A549 (cell line): ENCODE measurements around the gene GRAP2. TPM values are rescaled to one million over a fixed set of nuclear protein-coding genes. Genes with fewer than 3 reads are reported as not detected.
"Not testable (repeated sequence)": the region's sequence is repeated elsewhere in the genome, so short reads cannot be mapped to it uniquely, and the experiment has no call there.

Source experiments
- ATAC-seq, 2 experiments: fragments of 200-7000 bp in 1 of 2; fragments of >200 bp in 1 of 2; cut with Nextera tagmentation in 1 of 2; cut with Tn5 transposase in 1 of 2; 3 replicates each; pipeline versions ENCODE4 v1.8.0 to v1.9.1; 2018 to 2020; ENCODE audit warnings: mild to moderate bottlenecking in 1 of 2, moderate library complexity in 1 of 2
- CTCF ChIA-PET: fragments of 300-600 bp; sonication (Branson Sonifier 250); formaldehyde crosslinking; extraction: SDS; loops from one replicate; lab custom pipeline; 2021; ENCODE audit warnings: antibody characterized with exemption, inconsistent platforms; lab: Yijun Ruan, JAX
- POLR2A ChIA-PET: fragments of 350-600 bp; formaldehyde crosslinking; extraction: SDS; loops from one replicate; lab custom pipeline; 2021; ENCODE audit warnings: antibody characterized with exemption, inconsistent platforms; lab: Yijun Ruan, JAX
- DNase-seq, 2 experiments: peaks; one replicate each; pipeline versions ENCODE4 v3.0.0 to v3.0.0-alpha.2; 2011 to 2016; ENCODE audit warnings: low read depth in 1 of 2, low spot score in 1 of 2
- FAIRE-seq: peaks from 2 replicates; lab custom pipeline; 2011; peaks lifted over from hg19 to GRCh38; lab: Jason Lieb, UNC
- H3K27ac ChIP-seq, 2 experiments: fragments of >200 bp; sonication (Bioruptor Twin); formaldehyde crosslinking; 3 replicates each; pipeline ENCODE4 v1.5.1; 2016 to 2017
- H3K4me1 ChIP-seq: fragments of >200 bp; sonication (Bioruptor Twin); formaldehyde crosslinking; 3 replicates; pipeline ENCODE4 v1.6.1; 2016
- H3K4me2 ChIP-seq: fragments of >200 bp; sonication (Bioruptor Twin); formaldehyde crosslinking; 3 replicates; pipeline ENCODE4 v1.6.1; 2016
- H3K4me3 ChIP-seq: fragments of >200 bp; sonication (Bioruptor Twin); formaldehyde crosslinking; 3 replicates; pipeline ENCODE4 v1.5.1; 2016
- H3K9me3 ChIP-seq: fragments of >200 bp; sonication (Bioruptor Twin); formaldehyde crosslinking; 3 replicates; pipeline ENCODE4 v1.6.1; 2016
- BHLHE40 ChIP-seq: IDR thresholded peaks from 2 replicates; pipeline ENCODE4 v1.6.1; 2012; ENCODE audit warnings: low read depth, low read length, inconsistent platforms
- CBX2 ChIP-seq: fragments of 200-600 bp; sonication (generic); IDR thresholded peaks from 2 replicates; pipeline ENCODE4 v1.6.1; 2016; ENCODE audit warnings: low read depth, mild to moderate bottlenecking, borderline replicate concordance
- CBX8 ChIP-seq: fragments of 200-600 bp; sonication (generic); IDR thresholded peaks from 2 replicates; pipeline ENCODE4 v1.6.1; 2016
- CHD4 ChIP-seq: fragments of 200-600 bp; sonication (generic); IDR thresholded peaks from 2 replicates; pipeline ENCODE4 v1.6.1; 2016; ENCODE audit warnings: antibody characterized with exemption, mild to moderate bottlenecking, borderline replicate concordance
- EHF ChIP-seq: fragments of 250-450 bp; sonication (Bioruptor Pico); IDR thresholded peaks from 2 replicates; pipeline ENCODE4 v1.5.0; 2020; ENCODE audit warnings: mild to moderate bottlenecking
- EHMT2 ChIP-seq: fragments of 200-600 bp; sonication (generic); IDR thresholded peaks from 2 replicates; pipeline ENCODE4 v1.6.1; 2016; ENCODE audit warnings: antibody characterized with exemption, low read depth, mild to moderate bottlenecking, moderate library complexity
- ELK1 ChIP-seq: fragments of 150-350 bp; IDR thresholded peaks from 2 replicates; pipeline ENCODE4 v1.6.1; 2014; ENCODE audit warnings: low read depth, mild to moderate bottlenecking, low read length
- EP300 ChIP-seq, 2 experiments: fragments of >200 bp; sonication (Bioruptor Twin); formaldehyde crosslinking; IDR thresholded peaks; 2 replicates in 1 of 2; 3 replicates in 1 of 2; pipeline ENCODE4 v1.6.1; 2016 to 2017
- GATA3 ChIP-seq: IDR thresholded peaks from 2 replicates; pipeline ENCODE4 v1.6.1; 2012; ENCODE audit warnings: borderline replicate concordance
- HOXB13 ChIP-seq: fragments of 250-450 bp; sonication (Bioruptor Pico); IDR thresholded peaks from 2 replicates; pipeline ENCODE4 v1.5.0; 2020; ENCODE audit warnings: low read depth, mild to moderate bottlenecking, moderate library complexity
- JUN ChIP-seq, 2 experiments: fragments of >200 bp; sonication (Bioruptor Twin); formaldehyde crosslinking; IDR thresholded peaks; 2 replicates in 1 of 2; 3 replicates in 1 of 2; pipeline ENCODE4 v1.6.1; 2016 to 2017
- JUNB ChIP-seq: fragments of >200 bp; sonication (Bioruptor Twin); formaldehyde crosslinking; IDR thresholded peaks from 2 replicates; pipeline ENCODE4 v1.6.1; 2016
- KDM1A ChIP-seq: fragments of 200-600 bp; sonication (generic); IDR thresholded peaks from 2 replicates; pipeline ENCODE4 v1.6.1; 2016; ENCODE audit warnings: low read depth, mild to moderate bottlenecking
- MAZ ChIP-seq: fragments of 150-350 bp; IDR thresholded peaks from 2 replicates; pipeline ENCODE4 v1.6.1; 2014; ENCODE audit warnings: antibody characterized with exemption, low read depth, low read length, borderline replicate concordance
- NPAS2 ChIP-seq: fragments of 250-450 bp; sonication (Bioruptor Pico); IDR thresholded peaks from 2 replicates; pipeline ENCODE4 v1.8.0; 2022; ENCODE audit warnings: mild to moderate bottlenecking, moderate library complexity, borderline replicate concordance
- NR3C1 ChIP-seq: fragments of >200 bp; sonication (Bioruptor Twin); formaldehyde crosslinking; IDR thresholded peaks from 3 replicates; pipeline ENCODE4 v1.6.1; 2017
- RAD21 ChIP-seq, 2 experiments: fragments of >200 bp in 1 of 2; sonication (Bioruptor Twin) in 1 of 2; formaldehyde crosslinking in 1 of 2; IDR thresholded peaks in 1 of 2; conservative IDR thresholded peaks in 1 of 2; 2 replicates in 1 of 2; 3 replicates in 1 of 2; pipeline ENCODE4 v1.6.1; 2012 to 2018; ENCODE audit warnings: inconsistent platforms in 1 of 2
- RARB ChIP-seq: fragments of 250-450 bp; sonication (Bioruptor Pico); IDR thresholded peaks from 2 replicates; pipeline ENCODE4 v1.8.0; 2021; ENCODE audit warnings: mild to moderate bottlenecking, moderate library complexity
- RCOR1 ChIP-seq: fragments of 150-350 bp; IDR thresholded peaks from 2 replicates; pipeline ENCODE4 v1.6.1; 2014; ENCODE audit warnings: antibody characterized with exemption, low read length, low read depth
- RNF2 ChIP-seq: fragments of 200-600 bp; sonication (generic); IDR thresholded peaks from 2 replicates; pipeline ENCODE4 v1.6.1; 2016; ENCODE audit warnings: low read depth, mild to moderate bottlenecking, antibody characterized with exemption, moderate library complexity, borderline replicate concordance
- SMC3 ChIP-seq: fragments of >200 bp; sonication (Bioruptor Twin); formaldehyde crosslinking; IDR thresholded peaks from 3 replicates; pipeline ENCODE4 v1.6.1; 2018; ENCODE audit warnings: inconsistent platforms
- TP53 ChIP-seq: fragments of 250-450 bp; sonication (Bioruptor Pico); IDR thresholded peaks from 2 replicates; pipeline ENCODE4 v1.5.0; 2021; ENCODE audit warnings: mild to moderate bottlenecking, moderate library complexity
- ZNF302 ChIP-seq: fragments of 250-450 bp; sonication (Bioruptor Pico); IDR thresholded peaks from 2 replicates; pipeline ENCODE4 v1.9.0; 2021; ENCODE audit warnings: inconsistent platforms, mild to moderate bottlenecking, moderate library complexity
- WGBS: methylation state at CpG from one replicate; pipeline ENCODE4 v1.1.6; 2017; ENCODE audit errors: missing lambda C conversion rate; 5-methylcytosine and 5-hydroxymethylcytosine counted together
- polyA plus RNA-seq, 4 experiments: library from polyadenylated mRNA; depleted of rRNA in 3 of 4; stranded (reverse); fragments of >200 nt; fragmentation: RNase III in 1 of 4; extraction: RNeasy Plus Mini Kit Qiagen cat#74134 plus additional on column Dnase treatment in 1 of 4; gene quantifications; 2 replicates in 3 of 4; 3 replicates in 1 of 4; pipeline ENCODE4 v1.2.3, GENCODE V29; 2011 to 2017
- TF ChIP-seq, protein P1 (sequence below): IDR thresholded peaks from 2 replicates; pipeline ENCODE4 v1.6.1; 2012

Gene GRAP2
- polyA plus RNA-seq, 2 of the 4 experiments (the other 2 are of a cell fraction) = not detected

DNA sequence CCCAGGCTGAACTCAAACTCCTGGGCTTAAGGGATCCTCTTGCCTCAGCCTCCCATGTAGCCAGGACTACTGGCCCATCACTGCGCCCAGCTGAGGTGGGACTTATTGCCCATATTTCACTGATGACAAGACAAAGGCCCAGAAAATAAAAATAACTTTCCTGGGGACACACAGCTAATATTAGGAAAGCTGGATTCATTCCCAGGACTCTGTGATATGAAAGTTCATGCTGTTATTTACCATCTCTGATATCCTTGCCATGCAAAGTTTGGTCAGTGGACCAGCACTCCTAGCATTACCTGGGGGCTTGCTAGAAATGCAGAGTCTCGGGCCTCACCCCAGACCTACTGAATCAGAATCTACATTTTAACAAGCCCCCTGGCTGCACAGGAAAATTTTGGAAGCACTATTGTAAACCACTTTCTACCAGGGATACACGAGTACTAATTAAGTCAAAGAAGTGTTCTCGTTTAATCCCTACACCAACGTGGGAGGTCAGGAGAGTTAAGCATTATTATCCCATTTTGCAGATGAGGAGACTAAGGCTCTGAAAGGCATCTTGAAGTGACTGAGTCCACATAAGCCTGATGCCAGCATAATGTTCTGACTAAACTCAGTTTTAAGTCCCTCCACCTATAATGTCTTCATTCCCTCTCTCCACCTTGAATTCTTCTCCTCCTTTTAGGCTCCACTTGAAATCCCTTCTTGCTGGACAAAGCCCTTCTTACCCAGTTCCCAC, 91.4 kb downstream of the GRAP2 start (continued):
- TF ChIP-seq NPAS2 (CRISPR knock-in tag) (no peak), NR3C1 (no peak), MAZ (no peak), EHF (CRISPR knock-in tag) (no peak)

GRCh38 chr22:39992894-39993293, 92.0 kb downstream of the GRAP2 start:
- FAIRE-seq, H3K27ac ChIP-seq, DNase-seq, ATAC-seq, H3K4me2 ChIP-seq, POLR2A ChIA-PET, CTCF ChIA-PET, H3K4me1 ChIP-seq, H3K9me3 ChIP-seq, H3K4me3 ChIP-seq: not testable (repeated sequence)
- 74% methylated on average over 7 of the region's 7 CpGs for WGBS

GRCh38 chr22:39994041-39994565, 93.2 kb downstream of the GRAP2 start:
- WGBS = 85% methylated on average over 13 of the region's 20 CpGs
- no peak for TF ChIP-seq CHD4
- TF ChIP-seq JUN (IDR thresholded peaks at IDR 0.05) = no peak
- no peak for TF ChIP-seq CBX2
- TF ChIP-seq JUNB = no peak
- TF ChIP-seq BHLHE40 = no peak
- DNase-seq (no peak), ATAC-seq (no peak), FAIRE-seq (no peak)
- no peak overlapping the region for H3K27ac ChIP-seq
- H3K4me3 ChIP-seq = no peak overlapping the region
- POLR2A ChIA-PET = no interaction called here
- no peak overlapping the region for H3K4me2 ChIP-seq
- CTCF ChIA-PET = interaction anchor here (1.0 to 1.8 kb wide), 3 partner anchors 29 to 460 kb away, joined by 4 to 5 read pairs (median 4); no protein-coding TSS in a partner anchor
- H3K9me3 ChIP-seq = no peaks in the 10 kb centered on the region
- H3K4me1 ChIP-seq = peaks cover 21% of the 10 kb centered on the region; the same call in 2 of the 3 replicates

DNA sequence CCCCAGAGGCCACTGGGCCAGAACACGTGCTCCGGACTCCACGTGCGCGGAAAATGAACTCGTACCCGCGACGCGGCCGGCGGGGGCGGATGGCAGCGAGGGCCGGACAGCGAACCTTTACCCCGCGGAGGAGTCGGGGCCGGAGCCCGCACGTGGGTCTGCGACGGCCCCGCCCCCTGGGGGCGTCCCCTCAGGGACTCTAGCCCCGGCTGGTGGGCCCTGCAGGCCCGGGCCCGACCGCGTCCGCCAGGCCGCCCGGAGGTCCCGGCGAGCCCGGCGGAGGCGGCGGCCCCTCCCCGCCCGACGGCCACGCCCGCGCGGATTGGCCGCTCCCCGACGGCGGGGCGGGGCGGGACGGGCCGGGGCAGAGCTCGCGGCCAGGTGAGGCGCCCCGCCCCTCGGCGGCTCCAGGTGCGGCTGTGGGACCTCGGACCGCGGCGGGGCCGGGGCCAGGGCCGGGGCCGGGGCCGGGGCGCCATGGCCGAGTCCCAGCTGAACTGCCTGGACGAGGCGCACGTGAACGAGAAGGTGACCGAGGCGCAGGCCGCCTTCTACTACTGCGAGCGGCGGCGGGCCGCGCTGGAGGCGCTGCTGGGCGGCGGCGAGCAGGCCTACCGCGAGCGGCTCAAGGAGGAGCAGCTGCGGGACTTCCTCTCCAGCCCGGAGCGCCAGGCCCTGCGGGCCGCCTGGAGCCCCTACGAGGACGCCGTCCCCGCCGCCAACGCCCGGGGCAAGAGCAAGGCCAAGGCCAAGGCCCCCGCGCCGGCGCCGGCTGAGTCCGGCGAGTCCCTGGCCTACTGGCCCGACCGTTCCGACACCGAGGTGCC, 93.9 kb downstream of the GRAP2 start, which contains the start of gene FAM83F:
FAM83F (plus strand) TSS at position 389 of the 827 bp plus-strand sequence; CDS start at position 478, 89 bp downstream.
- no peak within 1 kb of the TSS for H3K4me2 ChIP-seq
- no peak for FAIRE-seq

DNA sequence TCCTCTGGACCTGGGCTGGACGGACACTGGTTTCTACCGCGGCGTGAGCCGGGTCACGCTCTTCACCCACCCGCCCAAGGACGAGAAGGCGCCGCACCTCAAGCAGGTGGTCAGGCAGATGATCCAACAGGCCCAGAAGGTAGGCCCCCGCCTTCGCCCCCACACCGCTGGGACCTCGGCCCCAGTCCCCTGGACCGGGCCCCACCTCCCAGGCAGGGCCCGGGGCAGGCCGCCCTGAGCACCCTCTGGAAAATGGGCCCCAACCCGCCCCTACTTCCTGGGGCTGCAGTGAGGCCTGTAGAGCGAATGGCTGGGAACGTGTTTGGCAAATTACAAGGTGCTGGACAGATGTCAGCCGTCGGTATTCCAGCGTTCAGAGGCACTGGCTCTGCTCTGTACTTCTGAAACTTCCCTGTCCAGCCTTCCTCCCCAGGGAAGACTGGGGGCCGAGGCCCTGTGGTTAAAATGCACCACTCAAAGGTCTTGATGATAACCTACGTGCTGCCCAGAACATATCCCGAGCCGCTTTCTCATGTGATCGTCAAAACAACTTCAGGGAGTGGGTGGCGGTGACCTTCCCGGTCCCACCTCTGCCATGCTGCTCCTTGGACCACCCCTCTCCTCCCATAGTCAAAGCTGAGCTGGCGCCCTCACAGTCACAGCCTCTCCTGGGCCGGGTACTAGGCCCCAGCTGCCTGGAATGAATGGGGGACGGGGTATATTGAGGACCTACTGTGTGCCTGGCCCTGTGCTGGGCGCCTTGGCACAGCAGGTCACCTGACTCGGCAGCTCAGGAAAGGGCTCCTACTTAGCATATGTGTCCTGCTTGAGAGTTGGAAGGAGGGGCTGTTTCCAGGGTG, 94.7 kb downstream of the GRAP2 start:
- Histone ChIP-seq H3K9me3 (no peaks in the 10 kb centered on the region), H3K4me3 (no peak overlapping the region), H3K27ac (no peak overlapping the region), H3K4me2 (no peak overlapping the region), H3K4me1 (peaks cover 28% of the 10 kb centered on the region; the same call in 2 of the 3 replicates)
- FAIRE-seq = no peak
- DNase-seq = no peak
- ChIA-PET CTCF (interaction anchor here (1.5 kb wide), 1 partner anchor 29 kb away, joined by 5 read pairs; no protein-coding TSS in a partner anchor), POLR2A (no interaction called here)
- ATAC-seq = no peak
- 91% methylated on average over 15 of the region's 35 CpGs for WGBS
- no peak for TF ChIP-seq KDM1A
- no peak for TF ChIP-seq ELK1
- TF ChIP-seq RAD21 (conservative IDR thresholded peaks at IDR 0.05 in 1 of 2, IDR thresholded peaks at IDR 0.05 in 1 of 2) = no peak
- no peak for TF ChIP-seq GATA3
- no peak for TF ChIP-seq EHMT2
- no peak for TF ChIP-seq SMC3
- TF ChIP-seq, protein P1, sequence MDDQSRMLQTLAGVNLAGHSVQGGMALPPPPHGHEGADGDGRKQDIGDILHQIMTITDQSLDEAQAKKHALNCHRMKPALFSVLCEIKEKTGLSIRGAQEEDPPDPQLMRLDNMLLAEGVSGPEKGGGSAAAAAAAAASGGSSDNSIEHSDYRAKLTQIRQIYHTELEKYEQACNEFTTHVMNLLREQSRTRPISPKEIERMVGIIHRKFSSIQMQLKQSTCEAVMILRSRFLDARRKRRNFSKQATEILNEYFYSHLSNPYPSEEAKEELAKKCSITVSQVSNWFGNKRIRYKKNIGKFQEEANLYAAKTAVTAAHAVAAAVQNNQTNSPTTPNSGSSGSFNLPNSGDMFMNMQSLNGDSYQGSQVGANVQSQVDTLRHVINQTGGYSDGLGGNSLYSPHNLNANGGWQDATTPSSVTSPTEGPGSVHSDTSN = no peak
- TF ChIP-seq RCOR1 = no peak
- TF ChIP-seq EP300 (IDR thresholded peaks at IDR 0.05) = no peak

More for the DNA sequence above, 93.9 kb downstream of the GRAP2 start, which contains the start of gene FAM83F:
- TF ChIP-seq TP53 (no peak), CBX8 (no peak), HOXB13 (CRISPR knock-in tag) (no peak), RCOR1 (no peak), JUN (IDR thresholded peaks at IDR 0.05) (no peak), RNF2 (no peak), ZNF302 (no peak), RARB (CRISPR knock-in tag) (no peak), GATA3 (no peak)
- 95% methylated on average over 35 of the region's 115 CpGs for WGBS
- Histone ChIP-seq H3K27ac (no peak within 1 kb of the TSS), H3K9me3 (no peaks in the 10 kb centered on the region), H3K4me1 (peaks cover 28% of the 10 kb centered on the region; the same call in 2 of the 3 replicates), H3K4me3 (no peak within 1 kb of the TSS)
- DNase-seq (no peak), ATAC-seq (no peak)
- POLR2A ChIA-PET = no interaction called here
- CTCF ChIA-PET = interaction anchor here (1.0 to 1.8 kb wide), 3 partner anchors 28 to 460 kb away, joined by 4 to 5 read pairs (median 4); no protein-coding TSS in a partner anchor
